SK-N-SH (cell line): Measurements from ENCODE around the gene MRPL55. TPM values are rescaled to one million over a fixed set of nuclear protein-coding genes. Genes with fewer than 3 reads are reported as not detected.

Experiments
- CTCF ChIA-PET: fragments of 300-600, 350-600 bp; formaldehyde crosslinking; extraction: SDS; loops from one replicate; lab custom pipeline; 2021; lab: Yijun Ruan, JAX
- POLR2A ChIA-PET: fragments of 350-600 bp; sonication (Branson Sonifier 250); formaldehyde crosslinking; extraction: SDS; loops from one replicate; lab custom pipeline; 2020; ENCODE audit warnings: antibody characterized with exemption, inconsistent platforms; lab: Yijun Ruan, JAX
- DNase-seq: peaks from one replicate; pipeline ENCODE4 v3.0.0; 2012
- H2AFZ ChIP-seq: fragments of 200-600 bp; sonication (generic); 2 replicates; pipeline ENCODE4 v1.8.1; 2016; ENCODE audit warnings: antibody characterized with exemption, mild to moderate bottlenecking, low read depth
- H3F3A ChIP-seq: fragments of 200-600 bp; sonication (generic); replicated peaks from 2 replicates; pipeline ENCODE3; 2016; ENCODE audit warnings: antibody characterized with exemption, mild to moderate bottlenecking; ENCODE audit not compliant: insufficient read depth
- H3K27ac ChIP-seq, 2 experiments: fragments of 200-500 bp in 1 of 2; fragments of 200-600 bp in 1 of 2; sonication (Bioruptor generic) in 1 of 2; sonication (generic), shearing (Covaris generic) in 1 of 2; 2 replicates each; pipeline versions ENCODE4 v1.5.1 to v1.6.1; 2014 to 2016; ENCODE audit warnings: low read depth in 2 of 2, inconsistent platforms in 1 of 2, low read length in 1 of 2, mild to moderate bottlenecking in 1 of 2, mixed read lengths in 1 of 2
- H3K27me3 ChIP-seq: fragments of 200-600 bp; sonication (generic), shearing (Covaris generic); 2 replicates; pipeline ENCODE4 v1.6.1; 2016; ENCODE audit warnings: mixed run types; ENCODE audit not compliant: insufficient read depth
- H3K36me3 ChIP-seq, 2 experiments: fragments of 200-500 bp in 1 of 2; fragments of 200-600 bp in 1 of 2; sonication (Bioruptor generic) in 1 of 2; sonication (generic) in 1 of 2; replicated peaks in 1 of 2; 2 replicates each; pipeline versions ENCODE3 to v1.5.1; 2014 to 2016; ENCODE audit warnings: low read length in 1 of 2, mild to moderate bottlenecking in 1 of 2; ENCODE audit not compliant: insufficient read depth in 2 of 2, control insufficient read depth in 1 of 2
- H3K4me1 ChIP-seq, 2 experiments: fragments of 200-500 bp in 1 of 2; fragments of 200-600 bp in 1 of 2; sonication (Bioruptor generic) in 1 of 2; sonication (generic), shearing (Covaris generic) in 1 of 2; 2 replicates each; pipeline versions ENCODE4 v1.5.1 to v1.6.1; 2014 to 2016; ENCODE audit warnings: low read depth in 1 of 2, low read length in 1 of 2, mixed run types in 1 of 2; ENCODE audit not compliant: insufficient read depth in 2 of 2, control insufficient read depth in 1 of 2
- H3K4me2 ChIP-seq: fragments of 200-600 bp; sonication (generic), shearing (Covaris generic); 2 replicates; pipeline ENCODE4 v1.6.1; 2017; ENCODE audit warnings: mixed run types
- H3K4me3 ChIP-seq, 2 experiments: fragments of 200-500 bp in 1 of 2; fragments of 200-600 bp in 1 of 2; sonication (Bioruptor generic) in 1 of 2; sonication (generic), shearing (Covaris generic) in 1 of 2; 2 replicates each; pipeline versions ENCODE4 v1.5.1 to v1.8.1; 2014 to 2016; ENCODE audit warnings: low read depth in 2 of 2, inconsistent platforms in 1 of 2, low read length in 1 of 2, mild to moderate bottlenecking in 1 of 2, mixed read lengths in 1 of 2, moderate library complexity in 1 of 2
- H3K79me2 ChIP-seq: fragments of 200-600 bp; sonication (generic); 2 replicates; pipeline ENCODE4 v1.8.1; 2017; ENCODE audit warnings: mild to moderate bottlenecking; ENCODE audit not compliant: insufficient read depth
- H3K9ac ChIP-seq: fragments of 200-600 bp; sonication (generic); 2 replicates; pipeline ENCODE4 v1.6.1; 2017; ENCODE audit warnings: mixed run types
- H3K9me2 ChIP-seq: fragments of 200-600 bp; sonication (generic); 2 replicates; pipeline ENCODE4 v1.6.1; 2017; ENCODE audit warnings: mixed run types
- H3K9me3 ChIP-seq: fragments of 200-600 bp; sonication (generic); 2 replicates; pipeline ENCODE4 v1.6.1; 2017; ENCODE audit warnings: mixed run types, mild to moderate bottlenecking, moderate library complexity
- H4K20me1 ChIP-seq: fragments of 200-600 bp; sonication (generic); 2 replicates; pipeline ENCODE4 v1.6.1; 2017; ENCODE audit warnings: mild to moderate bottlenecking, mixed run types; ENCODE audit not compliant: insufficient read depth
- CHD2 ChIP-seq: fragments of 150-350 bp; IDR thresholded peaks from 2 replicates; pipeline ENCODE4 v1.6.1; 2018; ENCODE audit warnings: low read length; ENCODE audit not compliant: partially characterized antibody
- EP300 ChIP-seq, 2 experiments: IDR thresholded peaks; 2 replicates each; pipeline versions ENCODE4 v1.4.0 to v1.6.1; 2012; ENCODE audit warnings: borderline replicate concordance in 1 of 2, low read depth in 1 of 2, low read length in 1 of 2
- EZH2phosphoT487 ChIP-seq: fragments of 200-600 bp; sonication (generic); IDR thresholded peaks from 2 replicates; pipeline ENCODE4 v1.6.1; 2017; ENCODE audit warnings: low read depth, mixed run types, mild to moderate bottlenecking, antibody characterized with exemption, moderate library complexity, borderline replicate concordance
- FOSL2 ChIP-seq: IDR thresholded peaks from 2 replicates; pipeline ENCODE4 v1.4.0; 2012; ENCODE audit warnings: low read depth, mild to moderate bottlenecking, moderate library complexity, borderline replicate concordance
- FOXJ3 ChIP-seq: sonication (generic); formaldehyde crosslinking; IDR thresholded peaks from 2 replicates; pipeline ENCODE4 v1.5.1; 2020; ENCODE audit warnings: mild to moderate bottlenecking, missing genetic modification reagents
- JUND ChIP-seq: IDR thresholded peaks from 2 replicates; pipeline ENCODE4 v1.4.0; 2012
- MAX ChIP-seq: IDR thresholded peaks from 2 replicates; pipeline ENCODE4 v1.4.0; 2012; ENCODE audit warnings: low read depth
- MEF2A ChIP-seq: IDR thresholded peaks from 2 replicates; pipeline ENCODE4 v1.4.0; 2012; ENCODE audit warnings: low read depth, borderline replicate concordance
- MXI1 ChIP-seq: IDR thresholded peaks from 2 replicates; pipeline ENCODE4 v1.6.1; 2012; ENCODE audit warnings: mild to moderate bottlenecking, low read depth, low read length, improper control_type of control experiment
- NRF1 ChIP-seq: IDR thresholded peaks from 2 replicates; pipeline ENCODE4 v1.6.1; 2012; ENCODE audit warnings: low read depth, mild to moderate bottlenecking, low read length
- PBX3 ChIP-seq: IDR thresholded peaks from 2 replicates; pipeline ENCODE4; 2012
- POLR2AphosphoS5 ChIP-seq: IDR thresholded peaks from 2 replicates; pipeline ENCODE4 v1.6.1; 2012; ENCODE audit warnings: low read depth, low read length
- RCOR1 ChIP-seq: fragments of 150-350 bp; IDR thresholded peaks from 2 replicates; pipeline ENCODE4 v1.6.1; 2017; ENCODE audit warnings: antibody characterized with exemption, low read length
- RXRA ChIP-seq: IDR thresholded peaks from 2 replicates; pipeline ENCODE4 v1.4.0; 2012; ENCODE audit warnings: low read depth, mild to moderate bottlenecking, borderline replicate concordance
- TEAD4 ChIP-seq: IDR thresholded peaks from 2 replicates; pipeline ENCODE4 v1.4.0; 2012; ENCODE audit warnings: mild to moderate bottlenecking, borderline replicate concordance; ENCODE audit not compliant: insufficient read depth
- YY1 ChIP-seq: IDR thresholded peaks from 2 replicates; pipeline ENCODE4 v1.4.0; 2012; ENCODE audit warnings: low read depth, mild to moderate bottlenecking
- WGBS: methylation state at CpG from one replicate; pipeline ENCODE4 v1.1.6; 2017; ENCODE audit warnings: low lambda C conversion rate; 5-methylcytosine and 5-hydroxymethylcytosine counted together
- polyA plus RNA-seq, 3 experiments: library from polyadenylated mRNA; depleted of rRNA; stranded (reverse); fragments of >200 nt; gene quantifications; 2 replicates each; pipeline ENCODE4 v1.2.3, GENCODE V29; 2012
- TF ChIP-seq, protein P1 (sequence below): fragments of 200-600 bp; sonication (generic); IDR thresholded peaks from 2 replicates; pipeline ENCODE4 v1.6.1; 2017; ENCODE audit warnings: antibody characterized with exemption, mild to moderate bottlenecking, moderate library complexity

Gene MRPL55
- polyA plus RNA-seq, 1 of the 3 experiments (the other 2 are of a cell fraction), result 75.3 TPM

DNA sequence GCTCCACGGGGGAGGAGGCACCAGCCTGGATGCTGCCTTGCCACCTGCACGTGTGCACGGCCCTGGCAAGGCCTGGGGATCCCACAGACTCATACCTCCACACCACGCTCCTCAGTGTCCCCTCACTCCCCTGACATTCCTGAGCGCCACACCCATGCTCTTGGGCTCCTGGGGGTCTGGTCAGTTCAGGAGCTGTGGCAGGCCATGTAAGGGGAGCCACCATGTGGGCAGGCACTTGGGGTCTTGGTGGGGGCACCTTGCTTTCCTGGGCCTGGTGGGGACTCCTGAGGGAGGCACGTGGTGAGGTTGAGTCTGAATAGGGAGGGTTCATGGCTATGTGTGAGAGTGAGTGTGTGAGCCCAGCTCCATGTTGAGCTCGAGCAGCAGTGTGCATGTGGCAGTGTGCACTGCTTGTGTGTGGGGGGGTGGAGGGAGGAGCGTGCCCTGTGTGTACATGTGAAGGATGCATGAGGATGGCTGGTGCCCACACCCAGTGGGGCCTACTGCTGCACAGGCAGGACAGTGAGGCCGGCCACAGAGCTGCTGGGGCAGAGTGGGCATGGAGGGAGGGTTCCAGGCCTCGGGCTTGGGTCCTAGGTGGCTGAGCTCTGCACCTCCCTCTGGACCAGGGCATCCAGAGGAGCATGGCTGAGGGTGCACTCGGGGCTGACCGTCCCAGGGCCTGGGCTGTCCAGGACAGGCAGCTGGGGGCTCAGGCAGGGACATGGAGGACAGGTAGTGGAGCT is 42.3 kb upstream of the MRPL55 start:
- peaks cover 0 to 23% of the 10 kb centered on the region in 2 experiments for H3K36me3 ChIP-seq
- no peak overlapping the region for H3K4me2 ChIP-seq
- no peaks in the 10 kb centered on the region for H3F3A ChIP-seq
- 93% methylated on average over 7 of the region's 12 CpGs for WGBS
- H3K4me1 ChIP-seq, result peaks cover 0 to 12% of the 10 kb centered on the region in 2 experiments; a peak in 1 of 4 replicates
- H3K79me2 ChIP-seq, result peaks cover 7% of the 10 kb centered on the region; the same call in 1 of the 2 replicates
- POLR2A ChIA-PET, result interaction anchor here (0.7 to 1.3 kb wide), 5 partner anchors 8 to 42 kb away, joined by 3 to 4 read pairs (median 3); partner anchors contain the start of genes GUK1 and IBA57
- TF ChIP-seq FOSL2, result no peak
- no peak for TF ChIP-seq MAX
- TF ChIP-seq PBX3, result no peak
- TF ChIP-seq MXI1, result no peak
- no peak overlapping the region for H3K9ac ChIP-seq
- H2AFZ ChIP-seq, result no peak overlapping the region
- CTCF ChIA-PET, result interaction anchor here (2.8 kb wide), 1 partner anchor 14 kb away, joined by 17 read pairs; the partner anchor contains the start of gene IBA57
- H3K4me3 ChIP-seq, result no peak overlapping the region
- peaks cover 13% of the 10 kb centered on the region for H4K20me1 ChIP-seq
- H3K9me3 ChIP-seq, result no peaks in the 10 kb centered on the region
- no peaks in the 10 kb centered on the region for H3K27me3 ChIP-seq
- H3K27ac ChIP-seq, result no peak overlapping the region
- DNase-seq, result peak; percentile 14
- H3K9me2 ChIP-seq, result no peaks in the 10 kb centered on the region

DNA sequence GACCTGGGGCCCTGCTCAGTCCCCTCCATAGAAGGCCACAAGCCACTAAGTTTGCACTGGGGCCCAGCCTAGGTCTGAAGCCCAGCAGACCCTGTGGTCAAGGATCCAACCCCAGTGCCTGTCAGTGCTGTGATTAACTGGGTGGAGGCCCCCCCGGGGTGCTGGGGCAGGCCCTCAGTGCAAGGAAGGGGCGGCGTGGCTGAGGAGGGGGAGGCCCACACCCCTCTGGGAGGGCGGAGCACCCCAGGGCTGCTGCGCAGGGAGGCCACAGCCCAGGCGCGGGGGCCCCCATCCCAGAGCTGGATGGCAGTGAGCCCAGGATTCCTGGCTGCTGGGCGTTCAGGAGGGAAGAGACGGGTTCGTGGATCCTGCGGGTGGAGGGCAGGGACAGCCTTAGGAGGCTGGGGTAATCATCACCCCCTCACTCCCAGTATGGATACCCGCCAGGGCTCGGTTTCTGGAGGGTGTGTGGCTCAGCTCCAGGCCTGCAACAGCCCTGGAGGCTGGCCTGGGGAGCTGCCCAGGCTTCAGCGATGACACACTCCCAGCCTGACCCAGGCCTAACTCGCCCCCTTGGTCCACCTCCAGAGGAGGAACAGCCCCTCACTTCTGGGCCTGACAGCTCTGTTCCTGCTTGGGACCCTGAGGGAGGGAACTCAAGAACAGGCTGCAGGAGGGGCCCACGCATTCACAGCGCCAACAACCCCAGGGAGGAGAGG is 41.5 kb upstream of the MRPL55 start:
- no peak overlapping the region for H3K9ac ChIP-seq
- TF ChIP-seq RXRA, result no peak
- TF ChIP-seq YY1, result no peak
- no peak for TF ChIP-seq TEAD4
- TF ChIP-seq MXI1, result no peak
- no peak for TF ChIP-seq POLR2AphosphoS5
- TF ChIP-seq EP300 (IDR thresholded peaks at IDR 0.05; ENCODE audit: borderline replicate concordance in 1 of 2, low read depth in 1 of 2, low read length in 1 of 2), result no peak
- no peak for TF ChIP-seq JUND
- TF ChIP-seq CHD2, result no peak
- TF ChIP-seq EZH2phosphoT487, result no peak
- TF ChIP-seq FOXJ3 (CRISPR knock-in tag), result no peak
- TF ChIP-seq MEF2A, result no peak
- no peak for TF ChIP-seq RCOR1
- TF ChIP-seq NRF1, result no peak
- TF ChIP-seq, protein P1, sequence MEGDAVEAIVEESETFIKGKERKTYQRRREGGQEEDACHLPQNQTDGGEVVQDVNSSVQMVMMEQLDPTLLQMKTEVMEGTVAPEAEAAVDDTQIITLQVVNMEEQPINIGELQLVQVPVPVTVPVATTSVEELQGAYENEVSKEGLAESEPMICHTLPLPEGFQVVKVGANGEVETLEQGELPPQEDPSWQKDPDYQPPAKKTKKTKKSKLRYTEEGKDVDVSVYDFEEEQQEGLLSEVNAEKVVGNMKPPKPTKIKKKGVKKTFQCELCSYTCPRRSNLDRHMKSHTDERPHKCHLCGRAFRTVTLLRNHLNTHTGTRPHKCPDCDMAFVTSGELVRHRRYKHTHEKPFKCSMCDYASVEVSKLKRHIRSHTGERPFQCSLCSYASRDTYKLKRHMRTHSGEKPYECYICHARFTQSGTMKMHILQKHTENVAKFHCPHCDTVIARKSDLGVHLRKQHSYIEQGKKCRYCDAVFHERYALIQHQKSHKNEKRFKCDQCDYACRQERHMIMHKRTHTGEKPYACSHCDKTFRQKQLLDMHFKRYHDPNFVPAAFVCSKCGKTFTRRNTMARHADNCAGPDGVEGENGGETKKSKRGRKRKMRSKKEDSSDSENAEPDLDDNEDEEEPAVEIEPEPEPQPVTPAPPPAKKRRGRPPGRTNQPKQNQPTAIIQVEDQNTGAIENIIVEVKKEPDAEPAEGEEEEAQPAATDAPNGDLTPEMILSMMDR, result no peak
- TF ChIP-seq PBX3, result no peak

More for the DNA sequence above, 41.5 kb upstream of the MRPL55 start:
- no peak overlapping the region for H3K4me3 ChIP-seq
- H4K20me1 ChIP-seq, result peaks cover 20% of the 10 kb centered on the region
- no peaks in the 10 kb centered on the region for H3K9me3 ChIP-seq
- peaks cover 0 to 12% of the 10 kb centered on the region in 2 experiments; a peak in 1 of 4 replicates for H3K4me1 ChIP-seq
- WGBS, result 74% methylated on average over 3 of the region's 17 CpGs
- ChIA-PET CTCF (interaction anchor here (2.8 kb wide), 1 partner anchor 15 kb away, joined by 17 read pairs; the partner anchor contains the start of gene IBA57), POLR2A (interaction anchor here (1.3 kb wide), 1 partner anchor 15 kb away, joined by 3 read pairs; the partner anchor contains the start of gene IBA57)
- no peaks in the 10 kb centered on the region for H3F3A ChIP-seq
- no peaks in the 10 kb centered on the region for H3K9me2 ChIP-seq
- H3K27me3 ChIP-seq, result no peaks in the 10 kb centered on the region
- peaks cover 0 to 30% of the 10 kb centered on the region in 2 experiments for H3K36me3 ChIP-seq
- H2AFZ ChIP-seq, result no peak overlapping the region
- H3K79me2 ChIP-seq, result peaks cover 14% of the 10 kb centered on the region
- no peak overlapping the region; a peak in 1 of 4 replicates for H3K27ac ChIP-seq
- peak; percentile 44 for DNase-seq
- no peak overlapping the region for H3K4me2 ChIP-seq
